Lung (tissue), 4 donors: Measurements from ENCODE around the gene TSPAN2. TPM values are rescaled to one million over a fixed set of nuclear protein-coding genes. Genes with fewer than 3 reads are reported as not detected.

Experiments used
- polyA plus RNA-seq, 2 donors: library from polyadenylated mRNA; stranded (reverse); fragments of 200-250 nt; gene quantifications; one replicate each; pipeline ENCODE4 v1.2.1, GENCODE V29; 2013
- total RNA-seq, 2 donors: library from RNA; depleted of rRNA in 1 of 2; stranded (reverse); fragments of >200 nt in 1 of 2; gene quantifications; one replicate each; pipeline ENCODE4 v1.2.1, GENCODE V29; 2014 to 2021
- donor health status: Bipolar disorder and iron deficiency.
- donor health status: healthy.
- donor health status: DM: yes; HTN: yes; CAD: no.

Gene TSPAN2
- total and polyA plus RNA-seq, 4 donors: 1.5 to 10.4 (median 8.2) TPM

Other genes with a start within 250 kb of the TSPAN2 start
- gene SYCP1, start 234.6 kb downstream of the TSPAN2 start, total RNA-seq: under 1 TPM in 1 of 2 donors, not detected in 1; 0.09 TPM
- gene SYCP1, start 234.6 kb downstream of the TSPAN2 start, polyA plus RNA-seq: not detected
- not detected for gene TSHB, start 59.7 kb downstream of the TSPAN2 start, total RNA-seq
- not detected for gene TSHB, start 59.7 kb downstream of the TSPAN2 start, polyA plus RNA-seq
- under 1 TPM; 0.40 to 0.52 TPM for gene NGF, start 248.7 kb upstream of the TSPAN2 start, total RNA-seq
- 1 to 10 TPM in 1 of 2 donors, under 1 TPM in 1; 0.47 to 1.7 TPM for gene NGF, start 248.7 kb upstream of the TSPAN2 start, polyA plus RNA-seq